K562 (cell line): ENCODE data around the gene RERE. TPM values are rescaled to one million over a fixed set of nuclear protein-coding genes. Genes with fewer than 3 reads are reported as not detected.

Experiments
- ARID2 ChIP-seq: fragments of 450-650 bp; IDR thresholded peaks from 2 replicates; pipeline ENCODE4 v1.6.1; 2017; ENCODE audit warnings: antibody characterized with exemption, mild to moderate bottlenecking
- CBFA2T2 ChIP-seq: fragments of 450-650 bp; conservative IDR thresholded peaks from 2 replicates; pipeline ENCODE4 v1.6.1; 2017; ENCODE audit warnings: mild to moderate bottlenecking
- CBFA2T3 ChIP-seq: fragments of 450-650 bp; IDR thresholded peaks from 2 replicates; pipeline ENCODE4 v1.6.1; 2017
- ETV6 ChIP-seq, 3 experiments: fragments of 150-350 bp in 1 of 3; sonication (generic) in 1 of 3; formaldehyde crosslinking in 1 of 3; IDR thresholded peaks; 2 replicates each; pipeline versions ENCODE4 v1.6.1 to v1.8.0; 2014 to 2022; ENCODE audit warnings: borderline replicate concordance in 2 of 3, low read depth in 2 of 3, antibody characterized with exemption in 1 of 3, low read length in 1 of 3, mild to moderate bottlenecking in 1 of 3, missing genetic modification reagents in 1 of 3
- FOXK1 ChIP-seq: sonication (generic); formaldehyde crosslinking; IDR thresholded peaks from 2 replicates; pipeline ENCODE4 v1.8.0; 2022; ENCODE audit warnings: missing genetic modification reagents, mild to moderate bottlenecking, borderline replicate concordance
- GABPB1 ChIP-seq: sonication (generic); formaldehyde crosslinking; IDR thresholded peaks from 2 replicates; pipeline ENCODE4 v1.8.0; 2022; ENCODE audit warnings: mild to moderate bottlenecking, missing genetic modification reagents
- HDAC3 ChIP-seq: fragments of 450-650 bp; IDR thresholded peaks from 2 replicates; pipeline ENCODE4 v1.6.1; 2018; ENCODE audit warnings: borderline replicate concordance, mild to moderate bottlenecking, moderate library complexity; ENCODE audit not compliant: partially characterized antibody
- IFI16 ChIP-seq: fragments of 250-450 bp; sonication (Bioruptor Pico); IDR thresholded peaks from 2 replicates; pipeline ENCODE4 v2.1.2; 2022; ENCODE audit warnings: mild to moderate bottlenecking, inconsistent platforms
- KDM5B ChIP-seq: fragments of 200-600 bp; sonication (generic); IDR thresholded peaks from 2 replicates; pipeline ENCODE4 v1.6.1; 2012; ENCODE audit warnings: low read depth, mild to moderate bottlenecking, moderate library complexity, low read length, control low read depth, inconsistent platforms; ENCODE audit not compliant: insufficient replicate concordance
- NR2C2 ChIP-seq, 2 experiments: fragments of 200-800 bp in 1 of 2; sonication (Bioruptor generic) in 1 of 2; sonication (generic) in 1 of 2; formaldehyde crosslinking in 1 of 2; IDR thresholded peaks; 2 replicates each; pipeline versions ENCODE4 v1.6.1 to v1.8.0; 2016 to 2022; ENCODE audit warnings: mild to moderate bottlenecking in 1 of 2, missing compliant biosample characterization in 1 of 2, missing genetic modification characterization in 1 of 2, missing genetic modification reagents in 1 of 2
- PATZ1 ChIP-seq: fragments of 250-450 bp; sonication (Bioruptor Pico); IDR thresholded peaks from 2 replicates; pipeline ENCODE4 v1.5.0; 2020; ENCODE audit warnings: mild to moderate bottlenecking, borderline replicate concordance
- RBM39 ChIP-seq: fragments of 200-400 bp; formaldehyde crosslinking; optimal IDR thresholded peaks from 2 replicates; pipeline ENCODE3; 2018; ENCODE audit warnings: low read depth, low read length
- USF1 ChIP-seq: sonication (generic); formaldehyde crosslinking; IDR thresholded peaks from 2 replicates; pipeline ENCODE4 v1.9.0; 2022; ENCODE audit warnings: mild to moderate bottlenecking, missing genetic modification reagents
- ZBTB17 ChIP-seq: fragments of 450-650 bp; formaldehyde crosslinking; IDR thresholded peaks from 2 replicates; pipeline ENCODE4 v1.4.0; 2020; ENCODE audit warnings: mild to moderate bottlenecking
- ZMIZ1 ChIP-seq, 2 experiments: fragments of 150-350 bp in 1 of 2; IDR thresholded peaks; 2 replicates each; pipeline ENCODE4 v1.6.1; 2012 to 2016; ENCODE audit warnings: low read depth in 2 of 2, low read length in 2 of 2, mild to moderate bottlenecking in 1 of 2, moderate library complexity in 1 of 2
- ZNF707 ChIP-seq: fragments of 250-450 bp; sonication (Bioruptor Pico); conservative IDR thresholded peaks from 2 replicates; pipeline ENCODE4 v1.8.0; 2022; ENCODE audit warnings: inconsistent platforms, mild to moderate bottlenecking, moderate library complexity
- polyA plus RNA-seq, 8 experiments: library from polyadenylated mRNA; depleted of rRNA in 4 of 8; stranded (reverse) in 5 of 8; unstranded in 3 of 8; fragments of >200 nt; fragmentation: Nextera tagmentation in 2 of 8; fragmentation: Illumina TruSeq in 1 of 8; extraction: Ambion mirVana in 2 of 8; extraction: Trizol in 1 of 8; gene quantifications; 2 replicates each; pipeline versions ENCODE4 v1.2.1 to v1.2.3, GENCODE V29; 2011 to 2014; ENCODE audit warnings: inconsistent platforms in 1 of 8, missing spikeins in 1 of 8
- total RNA-seq, 7 experiments: library from RNA; depleted of rRNA in 6 of 7; stranded (reverse); fragments of >200 nt in 6 of 7; fragmentation: Illumina TruSeq in 2 of 7; extraction: Trizol in 2 of 7; gene quantifications; 2 replicates each; pipeline versions ENCODE4 v1.2.1 to v1.2.3, GENCODE V29; 2011 to 2021; ENCODE audit warnings: low replicate concordance in 1 of 7
- TF ChIP-seq, protein P1 (sequence below): fragments of 450-650 bp; conservative IDR thresholded peaks from 2 replicates; pipeline ENCODE4 v1.6.1; 2016; ENCODE audit warnings: missing genetic modification characterization, low read depth, mild to moderate bottlenecking, control low read depth, missing compliant biosample characterization

The RERE gene
- total and polyA plus RNA-seq, 9 of the 15 experiments (the other 6 are each of a cell fraction or from before 2014, with no cell fraction given) = 3.0 to 51.5 (median 13.4) TPM

DNA sequence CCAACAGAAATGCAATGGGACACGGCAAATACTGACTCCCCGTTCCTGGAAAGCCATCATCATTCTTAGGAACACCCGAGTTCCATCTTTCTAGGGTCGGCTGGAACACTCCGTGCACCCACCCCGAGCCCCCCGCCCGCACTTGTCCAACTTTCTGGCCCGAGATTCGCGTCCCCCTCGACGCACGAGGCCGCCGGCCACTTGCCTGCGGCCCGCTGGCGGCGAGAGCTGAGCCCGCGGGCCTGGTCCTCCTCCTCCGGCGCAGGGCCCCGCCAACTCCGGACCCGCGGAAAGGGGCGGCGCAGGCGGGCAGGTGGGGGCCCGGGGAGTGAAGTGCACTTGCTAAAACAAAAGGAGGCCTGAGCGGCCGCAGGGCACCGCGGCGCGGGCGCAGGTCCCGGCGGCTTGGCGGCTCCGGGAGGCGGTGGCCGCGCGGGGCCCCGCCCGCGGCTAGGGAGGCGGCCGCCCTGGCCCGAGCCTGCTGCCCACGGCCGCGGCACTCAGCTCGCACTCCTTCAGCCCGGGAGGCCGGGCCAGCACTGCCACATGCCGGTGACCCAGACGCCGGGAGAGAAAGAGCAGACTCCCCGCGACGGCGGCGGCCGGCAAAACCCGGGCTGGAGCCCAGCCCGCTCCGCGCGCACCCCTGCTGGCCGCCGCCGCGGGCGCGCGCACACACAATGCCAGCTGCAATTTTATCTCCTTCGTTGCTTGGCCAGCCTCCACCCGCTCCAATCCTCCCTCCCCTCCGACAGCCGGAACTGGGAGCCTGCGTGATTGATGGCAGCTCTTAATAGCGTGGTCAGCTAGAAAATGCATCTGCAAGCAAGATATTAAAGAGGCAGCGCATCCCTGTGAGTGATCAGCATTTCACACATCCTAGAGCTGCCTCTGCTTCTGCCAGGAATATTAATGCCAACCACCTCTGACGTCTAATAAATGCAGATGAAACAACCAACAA, 114.3 kb downstream of the RERE start (continued):
- TF ChIP-seq ETV6 (IDR thresholded peaks at IDR 0.05; ENCODE audit: borderline replicate concordance in 1 of 2, low read depth in 2 of 2, low read length in 1 of 2) (no peak; a peak in 1 of 4 replicates), ETV6 (CRISPR knock-in tag; IDR thresholded peaks at IDR 0.05; ENCODE audit: borderline replicate concordance) (no peak), KDM5B (peak; percentile 67), IFI16 (CRISPR knock-in tag) (no peak), PATZ1 (CRISPR knock-in tag) (no peak), RBM39 (no peak), CBFA2T3 (peak; percentile 82), HDAC3 (no peak), NR2C2 (CRISPR knock-in tag; IDR thresholded peaks at IDR 0.05) (no peak), NR2C2 (tag; IDR thresholded peaks at IDR 0.05) (peak; percentile 79), ARID2 (no peak), ZBTB17 (peak; percentile 68; the same call in 1 of the 2 replicates), ZNF707 (CRISPR knock-in tag) (no peak), USF1 (CRISPR knock-in tag) (no peak), FOXK1 (CRISPR knock-in tag) (no peak), GABPB1 (CRISPR knock-in tag) (peak; percentile 64; the same call in 1 of the 2 replicates), ZMIZ1 (IDR thresholded peaks at IDR 0.05; ENCODE audit: low read depth in 2 of 2, low read length in 2 of 2) (peak in 1 of 2 experiments; percentile 72; a peak in 1 of 4 replicates), CBFA2T2 (peak; percentile 60)
- TF ChIP-seq, protein P1, sequence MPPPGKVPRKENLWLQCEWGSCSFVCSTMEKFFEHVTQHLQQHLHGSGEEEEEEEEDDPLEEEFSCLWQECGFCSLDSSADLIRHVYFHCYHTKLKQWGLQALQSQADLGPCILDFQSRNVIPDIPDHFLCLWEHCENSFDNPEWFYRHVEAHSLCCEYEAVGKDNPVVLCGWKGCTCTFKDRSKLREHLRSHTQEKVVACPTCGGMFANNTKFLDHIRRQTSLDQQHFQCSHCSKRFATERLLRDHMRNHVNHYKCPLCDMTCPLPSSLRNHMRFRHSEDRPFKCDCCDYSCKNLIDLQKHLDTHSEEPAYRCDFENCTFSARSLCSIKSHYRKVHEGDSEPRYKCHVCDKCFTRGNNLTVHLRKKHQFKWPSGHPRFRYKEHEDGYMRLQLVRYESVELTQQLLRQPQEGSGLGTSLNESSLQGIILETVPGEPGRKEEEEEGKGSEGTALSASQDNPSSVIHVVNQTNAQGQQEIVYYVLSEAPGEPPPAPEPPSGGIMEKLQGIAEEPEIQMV (tag) = no peak
